ENCODE measurements around the gene SDK2.

SDK2 gene

DNA sequence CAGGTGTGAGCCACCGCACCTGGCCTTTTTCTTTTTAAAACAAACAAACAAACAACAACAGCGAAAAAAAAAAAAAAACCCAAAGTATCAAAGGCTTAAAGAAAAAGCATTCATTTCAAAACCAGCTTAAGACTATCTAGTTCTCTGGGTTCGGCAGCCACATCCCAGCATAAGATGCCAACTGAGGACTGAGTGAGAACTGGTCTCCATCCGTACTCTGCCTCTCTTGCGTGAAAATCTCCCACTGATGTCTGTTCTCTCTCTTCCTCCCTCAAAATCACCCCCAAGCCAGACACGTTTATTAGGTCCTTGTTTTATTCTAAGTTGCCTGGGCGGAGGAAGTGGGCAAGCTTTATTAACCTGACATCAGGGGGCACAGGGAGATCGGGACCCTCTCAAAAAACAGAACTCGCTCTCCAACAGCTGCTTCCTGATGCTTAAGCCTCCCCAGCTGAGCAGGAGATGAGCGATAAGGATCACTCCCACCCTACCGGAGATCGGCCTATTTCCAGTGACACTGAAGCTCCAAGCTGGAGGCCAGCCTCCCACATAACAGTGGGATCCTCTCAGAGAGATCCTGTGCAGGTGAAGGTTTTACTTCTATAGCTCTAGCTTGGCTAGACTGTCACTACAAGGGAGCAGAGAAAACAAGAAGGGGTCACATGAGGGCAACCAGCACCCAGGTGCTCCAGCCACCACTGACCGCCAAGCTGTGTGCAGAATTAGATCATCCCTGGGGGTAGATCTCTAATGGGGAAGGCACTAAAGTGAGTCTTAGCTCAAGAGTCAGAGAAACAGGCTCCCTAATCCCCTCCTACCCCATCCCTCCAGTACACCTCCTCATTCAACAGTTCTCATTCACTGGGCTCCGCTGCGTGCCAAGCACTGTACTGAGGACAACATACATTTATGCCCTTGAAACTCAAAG is 346.0 kb downstream of the SDK2 start:
- DNase-seq (ENCODE audit: low read depth), result no peak

DNA sequence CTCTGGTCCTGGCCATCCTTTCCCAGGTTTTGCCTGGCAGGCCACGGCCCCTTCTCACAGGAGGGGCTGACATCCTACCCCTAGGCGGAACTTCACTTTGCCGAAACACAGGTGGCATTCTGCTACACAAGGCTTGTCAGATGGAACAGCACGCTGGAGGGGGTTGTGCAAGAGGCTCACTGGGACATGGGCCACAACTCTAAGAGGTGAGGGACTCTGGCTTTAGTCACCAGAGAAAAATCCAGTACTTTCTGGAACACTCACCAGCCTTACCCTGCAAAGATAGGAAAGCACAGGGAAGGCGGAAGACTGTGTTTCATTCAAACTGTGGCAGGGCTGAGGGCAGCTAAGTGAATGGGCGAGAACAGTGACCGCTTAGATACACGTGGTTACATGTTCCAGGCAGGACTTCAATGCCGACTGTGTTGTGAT is 350.7 kb downstream of the SDK2 start:
- DNase-seq (ENCODE audit: low read depth), result no peak

- no peak for DNase-seq (ENCODE audit: low read depth)
Observed at GRCh38 chr17:73293031-73293430, 351.2 kb downstream of the SDK2 start.

GRCh38 chr17:73292031-73292531 is 352.2 kb downstream of the SDK2 start:
- no peak for DNase-seq (ENCODE audit: low read depth)

GRCh38 chr17:73291260-73291801 is 352.9 kb downstream of the SDK2 start:
- no peak for DNase-seq (ENCODE audit: low read depth)

DNA sequence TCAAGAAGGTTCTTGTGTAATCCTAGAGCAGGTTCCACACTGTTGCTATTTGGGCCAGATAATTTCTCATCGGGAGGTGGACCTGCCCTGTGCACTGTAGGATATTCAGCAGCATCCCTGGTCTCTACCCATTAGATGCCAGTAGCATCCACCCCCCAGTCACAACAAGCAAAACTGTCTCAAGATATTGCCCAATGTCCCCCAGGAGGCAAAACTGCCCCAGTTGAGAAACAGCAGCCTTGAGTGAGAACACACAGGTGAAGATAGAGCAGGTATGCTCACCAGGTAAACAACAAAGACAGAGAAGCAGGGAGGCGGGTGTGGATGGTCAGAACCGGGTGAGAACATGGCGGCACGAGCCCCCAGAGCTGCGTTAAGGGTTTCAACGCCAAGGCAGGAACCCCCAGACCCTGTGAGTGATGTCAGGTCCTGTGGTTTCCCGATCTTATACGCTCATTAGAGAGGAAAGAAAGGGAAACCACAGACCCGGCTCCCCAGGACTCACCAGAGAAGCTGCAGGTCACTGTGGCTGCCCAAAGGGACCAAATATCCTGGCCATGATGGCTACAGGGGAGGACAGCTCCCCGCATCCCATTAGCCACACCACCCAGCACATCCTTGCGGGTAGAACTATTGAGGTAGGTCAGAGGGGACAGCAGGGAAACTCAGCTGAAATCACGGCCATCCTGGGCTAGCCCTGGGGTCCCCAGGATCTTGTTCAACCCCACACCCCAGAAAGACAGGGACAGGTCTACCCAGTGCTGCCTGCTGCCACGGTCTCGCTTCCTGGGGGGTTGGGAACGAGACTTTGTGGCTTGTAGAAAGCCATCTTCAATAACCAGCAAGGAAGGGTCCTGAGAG is 353.6 kb downstream of the SDK2 start:
- DNase-seq (ENCODE audit: low read depth), result no peak

DNA sequence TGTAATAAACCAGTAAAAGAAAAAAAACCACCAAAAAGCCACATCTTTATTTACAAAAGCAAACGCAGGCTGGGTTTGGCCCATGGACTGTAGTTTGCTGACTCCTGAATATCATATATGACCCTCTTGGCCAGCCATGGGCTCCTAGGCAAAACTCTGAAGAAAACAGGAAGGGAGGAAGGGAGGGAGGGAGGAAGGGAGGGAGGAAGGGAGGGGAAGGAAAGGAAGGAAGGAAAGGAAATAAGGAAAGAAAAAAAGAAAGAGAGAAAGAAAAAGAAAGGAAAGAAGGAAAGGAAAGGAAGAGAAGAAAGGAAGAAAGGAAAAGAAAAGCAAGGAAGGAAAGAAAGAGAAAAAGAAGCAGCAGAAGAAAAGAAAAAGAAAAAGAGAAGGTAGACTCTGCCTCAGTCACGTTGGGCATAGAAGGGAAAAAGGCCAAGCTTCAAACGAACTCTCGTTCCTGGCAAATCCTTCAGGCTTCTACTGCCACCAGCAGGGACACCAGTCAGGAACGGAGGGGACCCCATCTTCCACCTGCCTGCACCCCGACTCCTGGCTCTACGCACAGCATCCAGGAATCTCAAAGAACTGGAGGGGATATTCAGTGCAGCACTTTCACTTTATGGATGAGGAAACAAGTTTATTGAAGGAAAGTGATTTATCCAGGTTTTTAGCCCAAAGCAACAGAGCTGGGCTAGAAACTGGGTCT is 354.5 kb downstream of the SDK2 start:
- no peak for DNase-seq (ENCODE audit: low read depth)

GRCh38 chr17:73288534-73289302 is 355.5 kb downstream of the SDK2 start:
- no peak for DNase-seq (ENCODE audit: low read depth)

- DNase-seq (ENCODE audit: low read depth), result no peak
Observed at GRCh38 chr17:73286863-73287296, 357.4 kb downstream of the SDK2 start.

- DNase-seq (ENCODE audit: low read depth), result no peak
Observed at GRCh38 chr17:73285916-73286862, 358.1 kb downstream of the SDK2 start.

- no peak for DNase-seq (ENCODE audit: low read depth)
Observed at GRCh38 chr17:73285603-73285908, 358.7 kb downstream of the SDK2 start.

DNA sequence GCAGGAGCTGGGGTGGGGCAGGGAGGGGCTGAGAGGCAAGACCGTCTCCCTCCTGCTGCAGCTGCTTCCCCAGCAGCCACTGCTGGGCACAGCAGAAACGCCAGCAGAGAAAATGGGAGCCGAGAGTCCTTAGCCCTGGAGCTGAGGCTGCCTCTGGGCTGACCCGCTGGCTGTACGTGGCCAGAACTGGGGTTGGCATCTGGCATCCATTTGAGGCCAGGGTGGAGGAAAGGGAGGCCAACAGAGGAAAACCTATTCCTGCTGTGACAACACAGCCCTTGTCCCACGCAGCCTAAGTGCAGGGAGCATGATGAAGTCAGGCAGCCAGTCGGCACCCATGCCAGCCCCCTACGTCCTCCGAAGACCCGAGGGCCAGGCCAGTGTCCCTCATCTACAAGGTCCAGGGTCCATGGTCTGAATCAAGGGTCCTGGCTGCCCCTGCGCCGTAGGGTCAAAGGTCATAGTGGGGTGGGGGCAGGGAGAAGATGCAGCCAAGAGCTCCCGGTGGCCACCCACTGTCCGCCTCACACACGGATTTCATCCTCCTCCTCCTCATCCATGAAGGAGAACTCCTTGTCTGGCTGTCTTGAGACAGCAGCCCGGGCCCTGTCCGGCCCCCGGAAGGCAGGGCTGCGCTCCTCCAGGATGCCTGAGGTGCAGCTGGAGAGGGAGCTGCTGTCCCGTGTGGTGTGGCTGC is 359.2 kb downstream of the SDK2 start:
- no peak for DNase-seq (ENCODE audit: low read depth)

Data from stimulated activated CD8-positive, alpha-beta memory T cell treated with anti-CD3 and anti-CD28 coated beads, Interleukin-12 subunit alpha, Interleukin-12 subunit beta, amount 100 ng/mL, for 1 hour (primary cell).